ENCODE measurements around the gene HIP1. TPM values are rescaled to one million over a fixed set of nuclear protein-coding genes. Genes with fewer than 3 reads are reported as not detected.

The HIP1 gene
- total and polyA plus RNA-seq, 2 of the 13 experiments (the other 11 are each of a cell fraction or from before 2014, with no cell fraction given), result 4.5 to 6.2 TPM

GRCh38 chr7:75688200-75689136 lies 50.3 kb downstream of the HIP1 start (continued):
- TF ChIP-seq ZNF101 (CRISPR knock-in tag; IDR thresholded peaks at IDR 0.05; ENCODE audit: borderline replicate concordance, low read depth) (no peak), ZNF629 (CRISPR knock-in tag; conservative IDR thresholded peaks at IDR 0.05) (no peak; the same call in 1 of the 2 replicates), ELF3 (CRISPR knock-in tag; IDR thresholded peaks at IDR 0.05) (peak; percentile 82), ZFP1 (CRISPR knock-in tag; IDR thresholded peaks at IDR 0.05) (0 out of 2 replicates have a peak, but pooled peaks have one; percentile 67), ZFP82 (CRISPR knock-in tag; IDR thresholded peaks at IDR 0.05; ENCODE audit: borderline replicate concordance) (no peak), ZBTB1 (CRISPR knock-in tag; IDR thresholded peaks at IDR 0.05; ENCODE audit: borderline replicate concordance) (no peak), ATF5 (CRISPR knock-in tag; IDR thresholded peaks at IDR 0.05; ENCODE audit: low read depth) (no peak), KDM3A (CRISPR knock-in tag; IDR thresholded peaks at IDR 0.05; ENCODE audit: low read depth) (peak; percentile 56; the same call in 1 of the 2 replicates), YEATS4 (CRISPR knock-in tag; IDR thresholded peaks at IDR 0.05; ENCODE audit: borderline replicate concordance) (peak; percentile 77), ZNF331 (CRISPR knock-in tag; IDR thresholded peaks at IDR 0.05) (peak; percentile 83), ARNT2 (CRISPR knock-in tag; IDR thresholded peaks at IDR 0.05; ENCODE audit: low read depth) (peak; percentile 87), ZNF460 (CRISPR knock-in tag; IDR thresholded peaks at IDR 0.05; ENCODE audit: borderline replicate concordance) (peak; percentile 70; the same call in 1 of the 2 replicates), MEIS2 (CRISPR knock-in tag; IDR thresholded peaks at IDR 0.05) (peak; percentile 63; the same call in 1 of the 2 replicates), MXI1 (IDR thresholded peaks at IDR 0.05; ENCODE audit: borderline replicate concordance, low read depth, low read length) (no peak), RBAK (CRISPR knock-in tag; IDR thresholded peaks at IDR 0.05) (no peak), IKZF5 (CRISPR knock-in tag; IDR thresholded peaks at IDR 0.05) (peak; percentile 89), ZNF224 (CRISPR knock-in tag; IDR thresholded peaks at IDR 0.05) (no peak), SP140L (CRISPR knock-in tag; IDR thresholded peaks at IDR 0.05; ENCODE audit: borderline replicate concordance) (peak; percentile 61; the same call in 1 of the 2 replicates), ZNF547 (CRISPR knock-in tag; IDR thresholded peaks at IDR 0.05) (no peak), TSC22D2 (CRISPR knock-in tag; IDR thresholded peaks at IDR 0.05; ENCODE audit: borderline replicate concordance) (peak; percentile 84; the same call in 1 of the 2 replicates), ZBTB42 (CRISPR knock-in tag; IDR thresholded peaks at IDR 0.05) (0 out of 2 replicates have a peak, but pooled peaks have one; percentile 62), HNRNPLL (IDR thresholded peaks at IDR 0.05; ENCODE audit: low read depth, low read length, poor library complexity, severe bottlenecking) (no peak), YY1 (IDR thresholded peaks at IDR 0.05; ENCODE audit: insufficient read depth, insufficient replicate concordance, low read depth, low read length) (no peak), YEATS2 (CRISPR knock-in tag; IDR thresholded peaks at IDR 0.05; ENCODE audit: borderline replicate concordance) (peak; percentile 77; the same call in 1 of the 2 replicates), ZNF275 (CRISPR knock-in tag; IDR thresholded peaks at IDR 0.05; ENCODE audit: borderline replicate concordance) (peak; percentile 95; the same call in 1 of the 2 replicates), CREB1 (IDR thresholded peaks at IDR 0.05) (no peak), CREB1 (CRISPR knock-in tag; IDR thresholded peaks at IDR 0.05) (no peak; the same call in 1 of the 2 replicates)

Data from HepG2 (cell line).